OCI-LY7 (cell line): ENCODE measurements around the gene COP1.

Experiments used
- CTCF ChIP-seq: fragments of 200-600 bp; sonication (generic); conservative IDR thresholded peaks from 2 replicates; pipeline ENCODE4 v1.5.1; 2014; ENCODE audit warnings: mild to moderate bottlenecking, antibody characterized with exemption, low read length, moderate library complexity, mixed read lengths
- EZH2phosphoT487 ChIP-seq: fragments of 200-600 bp; sonication (generic); IDR thresholded peaks from 2 replicates; pipeline ENCODE4 v1.6.1; 2018; ENCODE audit warnings: low read depth, borderline replicate concordance, mild to moderate bottlenecking, mixed run types, antibody characterized with exemption, low read length, moderate library complexity, mixed read lengths

GRCh38 chr1:176157995-176158394, 49.1 kb downstream of the COP1 start:
- TF ChIP-seq CTCF (no peak), EZH2phosphoT487 (no peak)
